GM18517 (cell line): Measurements from ENCODE around the gene EMD.

Experiments
- ATAC-seq: cut with Tn5 transposase; IDR thresholded peaks from one replicate; pipeline ENCODE4 v1.9.1; 2021; ENCODE audit warnings: mild to moderate bottlenecking, moderate library complexity; ENCODE audit not compliant: unreplicated experiment

The EMD gene

DNA sequence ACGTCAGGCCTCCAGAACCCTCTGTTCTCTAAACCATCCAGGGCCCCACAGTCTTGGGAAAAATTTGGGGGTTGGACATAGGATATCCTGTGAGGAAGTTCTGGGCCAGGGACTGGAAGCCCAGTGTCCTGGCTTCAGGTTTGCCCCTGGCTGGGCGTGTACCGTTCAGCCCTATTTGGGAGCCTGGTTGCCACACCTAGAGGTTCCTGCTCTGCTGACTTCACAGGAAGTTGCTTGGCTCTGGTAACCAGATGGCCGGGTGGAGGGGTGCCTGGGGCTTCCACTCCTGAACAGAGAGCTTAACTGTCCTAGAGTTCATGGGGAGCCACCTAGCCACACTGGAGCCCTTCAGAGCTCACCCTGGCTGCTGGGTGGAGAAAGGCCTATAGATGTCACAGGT, 33.4 kb downstream of the EMD start:
- no peak for ATAC-seq

GRCh38 chrX:154413142-154413541, 34.0 kb downstream of the EMD start:
- no peak for ATAC-seq

DNA sequence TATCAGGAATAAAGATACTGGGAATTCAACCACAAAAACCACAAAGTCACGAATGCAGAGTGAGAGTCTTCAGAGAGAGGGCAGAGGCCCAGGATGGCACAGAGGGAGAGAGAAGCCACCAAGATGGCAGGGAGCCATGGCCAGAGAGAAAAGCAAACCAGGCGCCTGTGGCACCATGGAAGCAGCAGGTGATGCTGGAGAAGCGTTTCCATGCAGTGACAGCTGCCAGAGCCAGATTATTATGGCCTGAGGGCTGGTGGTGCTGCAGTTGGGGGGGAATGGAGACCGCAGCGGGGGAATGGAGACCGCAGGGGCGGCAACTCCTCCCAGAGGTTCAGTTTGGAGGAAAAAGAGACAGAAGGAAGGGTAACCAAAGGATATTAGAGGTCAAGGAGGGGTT, 38.1 kb downstream of the EMD start:
- ATAC-seq: no peak

DNA sequence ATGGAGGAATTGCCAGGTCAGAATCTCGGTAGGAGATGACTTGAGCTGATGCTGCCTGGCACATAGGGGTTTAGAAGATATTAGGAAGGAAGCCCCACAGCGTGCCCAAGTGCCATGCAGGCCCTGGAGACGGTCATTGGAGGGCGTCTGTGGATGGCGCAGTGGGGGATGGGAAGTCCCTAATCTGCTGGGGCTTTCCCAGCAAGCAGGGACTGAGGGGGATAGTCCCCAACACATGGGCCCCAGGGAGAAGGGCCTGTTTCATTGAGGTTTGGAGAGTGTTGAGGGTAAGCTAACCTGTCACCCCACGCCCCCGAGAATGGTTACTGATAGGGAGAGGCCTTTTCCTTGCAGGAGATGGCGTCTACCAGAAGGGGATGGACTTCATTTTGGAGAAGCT, 40.1 kb downstream of the EMD start:
- no peak for ATAC-seq

DNA sequence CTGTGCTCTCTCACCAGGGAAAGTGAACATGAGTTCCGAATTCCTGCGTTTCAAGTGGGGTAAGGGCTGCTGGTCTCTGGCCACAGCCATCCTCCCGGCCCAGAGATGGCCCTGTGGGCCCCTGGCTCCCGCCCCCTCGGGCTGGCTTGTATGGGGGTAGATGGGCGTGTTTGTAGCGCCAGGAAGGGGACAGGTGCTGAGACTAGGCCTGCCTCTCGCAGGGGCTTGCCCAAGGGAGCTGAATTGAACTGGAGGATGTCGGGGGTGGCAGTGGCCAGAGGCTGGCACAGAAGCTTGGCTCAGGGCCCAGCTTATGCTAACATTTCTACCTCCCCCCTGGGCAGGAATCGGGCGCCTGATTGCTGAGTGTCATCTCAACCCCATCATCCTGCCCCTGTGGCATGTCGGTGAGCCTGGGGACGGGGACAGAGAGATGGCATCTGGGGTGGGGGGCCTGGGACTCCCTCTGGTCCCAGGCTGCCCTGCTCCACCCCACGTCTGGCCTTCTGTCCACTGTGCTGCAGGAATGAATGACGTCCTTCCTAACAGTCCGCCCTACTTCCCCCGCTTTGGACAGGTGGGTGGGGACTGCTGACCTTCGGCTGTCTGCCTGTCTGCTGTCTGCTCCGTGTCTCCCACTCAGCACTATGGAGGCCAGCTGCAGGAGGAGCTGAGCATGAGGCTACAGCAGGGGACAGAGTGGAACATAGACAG, 40.8 kb downstream of the EMD start:
- ATAC-seq: no peak

DNA sequence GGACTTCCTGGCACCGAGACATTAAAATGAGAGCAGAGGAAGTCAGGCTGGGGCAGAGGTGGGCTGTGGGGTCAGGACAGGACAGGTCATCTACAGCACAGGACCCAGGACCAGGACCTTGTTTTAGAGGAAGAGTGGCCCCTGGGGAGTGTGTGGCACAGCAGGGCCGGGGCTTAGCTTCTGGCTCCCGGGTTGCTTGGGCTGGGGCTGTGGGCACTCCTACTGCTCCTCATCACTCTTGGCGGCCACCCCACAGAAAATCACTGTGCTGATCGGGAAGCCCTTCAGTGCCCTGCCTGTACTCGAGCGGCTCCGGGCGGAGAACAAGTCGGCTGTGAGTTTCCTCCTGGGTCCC, 41.3 kb downstream of the EMD start:
- ATAC-seq: no peak

DNA sequence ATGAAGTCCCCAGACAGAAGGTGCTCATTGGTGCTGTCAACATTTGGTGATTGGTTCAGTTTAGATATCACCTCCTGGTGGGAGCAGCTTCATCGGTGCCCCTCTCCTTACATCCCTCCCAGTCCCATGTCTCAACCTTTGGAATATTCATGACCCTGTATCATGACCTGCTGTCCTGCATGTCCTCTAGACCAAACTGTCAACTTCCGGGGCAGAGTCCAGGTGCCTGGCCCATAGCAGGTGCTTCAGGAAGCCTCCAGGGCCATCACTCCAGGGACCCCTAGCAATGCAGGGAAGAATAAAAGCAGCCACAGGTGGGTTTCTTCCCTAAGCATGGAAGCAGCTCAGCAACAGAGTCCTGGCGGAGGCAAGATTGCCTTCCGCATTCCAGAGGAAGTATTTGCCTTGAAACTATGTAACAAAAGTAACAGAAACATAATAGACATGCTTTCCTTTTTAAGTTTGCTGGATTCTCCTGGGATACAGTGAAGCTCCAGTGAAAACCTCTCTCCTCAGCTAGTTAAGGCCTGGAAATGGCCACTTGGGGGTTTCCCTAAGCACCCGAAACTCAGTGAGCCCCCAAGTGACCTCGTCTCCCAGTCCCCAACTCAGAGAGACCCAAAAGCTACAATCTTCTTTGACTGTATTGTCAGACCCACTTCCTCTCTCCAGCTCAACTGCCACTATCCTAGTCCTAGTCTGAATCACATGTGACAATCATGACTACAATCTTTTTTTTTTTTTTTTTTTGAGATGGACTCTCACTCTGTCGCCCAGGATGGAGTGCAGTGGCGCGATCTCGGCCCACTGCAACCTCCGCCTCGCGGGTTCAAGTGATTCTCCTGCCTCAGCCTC, 48.0 kb downstream of the EMD start:
- no peak for ATAC-seq

- ATAC-seq: peak; percentile 89
Observed at GRCh38 chrX:154428176-154429171, 49.4 kb downstream of the EMD start, which contains the start of gene ATP6AP1. TSS of gene ATP6AP1 (plus strand) at chrX:154428677. CDS start at chrX:154428693, 16 bp downstream.

- no peak for ATAC-seq
Observed at GRCh38 chrX:154429711-154430110, 50.6 kb downstream of the EMD start.

DNA sequence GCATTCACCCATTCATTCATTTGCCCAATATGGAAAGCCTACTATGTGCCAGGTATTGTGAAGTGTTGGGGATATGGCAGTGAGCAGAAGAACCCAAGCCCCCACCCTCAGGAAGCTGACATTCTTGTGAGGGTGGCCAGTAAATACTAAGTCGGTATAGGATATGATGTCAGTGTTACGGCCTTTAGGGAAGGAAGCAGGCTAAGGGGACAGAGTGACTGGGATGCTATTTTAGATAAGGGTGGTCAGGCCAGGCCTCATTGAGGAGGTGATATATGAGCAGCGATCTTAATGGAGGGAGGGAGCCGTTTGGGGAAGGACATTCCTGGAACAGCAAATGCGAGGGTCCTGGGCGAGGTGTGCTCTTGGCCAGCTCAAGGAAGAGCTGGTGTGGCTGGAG, 51.4 kb downstream of the EMD start:
- no peak for ATAC-seq

GRCh38 chrX:154430916-154431315, 51.8 kb downstream of the EMD start:
- ATAC-seq: no peak
